ENCODE results near the gene UTS2R. TPM values are rescaled to one million over a fixed set of nuclear protein-coding genes. Genes with fewer than 3 reads are reported as not detected.

Gene UTS2R
- total and polyA plus RNA-seq, 3 donors from 2014 or later, result 0.32 to 28.1 (median 3.8) TPM

DNA sequence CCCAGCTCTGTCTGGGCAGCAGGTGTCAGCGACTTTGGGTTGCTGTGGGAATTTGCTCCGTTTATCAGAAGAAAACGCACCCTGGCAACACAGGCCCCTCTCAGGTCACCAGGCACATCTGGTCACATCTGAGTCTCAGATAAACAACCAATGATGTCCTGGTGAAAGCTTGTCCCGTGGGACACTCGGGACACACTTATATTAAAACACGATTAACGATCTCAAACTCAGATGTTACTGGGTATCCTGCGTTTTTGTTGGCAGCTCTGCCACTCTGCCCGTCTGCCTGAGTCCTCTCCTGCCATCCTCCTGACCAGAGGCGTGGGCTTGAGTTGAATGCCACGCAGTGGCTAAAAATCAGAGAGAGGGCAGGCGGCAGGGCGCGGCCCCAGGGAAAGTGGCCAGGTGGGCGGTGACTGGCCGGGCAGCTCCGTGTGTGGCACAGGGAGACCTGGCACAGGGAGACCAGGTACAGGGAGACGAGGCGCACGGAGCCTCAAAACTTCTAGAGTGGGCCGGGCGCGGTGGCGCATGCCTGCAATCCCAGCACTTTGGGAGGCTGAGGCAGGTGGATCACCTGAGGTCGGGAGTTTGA is 40.1 kb upstream of the UTS2R start:
- Histone ChIP-seq H3K36me3 (ENCODE audit: low read depth, missing control alignments) (no peaks in the 10 kb centered on the region), H3K4me3 (no peak overlapping the region), H3K27ac (no peak overlapping the region), H3K4me1 (peaks cover 27% of the 10 kb centered on the region), H3K9me3 (no peaks in the 10 kb centered on the region), H3K27me3 (no peaks in the 10 kb centered on the region)
- TF ChIP-seq POLR2A (IDR thresholded peaks at IDR 0.05) (no peak), CTCF (IDR thresholded peaks at IDR 0.05) (no peak)
- WGBS, 2 donors, result 90 to 94% methylated on average over 25 of the region's 25 CpGs
- no peak for DNase-seq
- intact Hi-C loops (cut with DNase I; ENCODE audit: low total_unique reads), result no loop called here

- H3K9me3 ChIP-seq, result no peaks in the 10 kb centered on the region
- H3K4me1 ChIP-seq, result peaks cover 27% of the 10 kb centered on the region
- TF ChIP-seq CTCF (IDR thresholded peaks at IDR 0.05), result no peak
- TF ChIP-seq POLR2A (IDR thresholded peaks at IDR 0.05), result no peak
- peak; percentile 53 for DNase-seq
- H3K36me3 ChIP-seq (ENCODE audit: low read depth, missing control alignments), result no peaks in the 10 kb centered on the region
- peak overlapping the region in 1 of 2 donors; percentile 41 for H3K27ac ChIP-seq
- peak overlapping the region; percentile 44 to 68 for H3K4me3 ChIP-seq
- intact Hi-C loops (cut with DNase I; ENCODE audit: low total_unique reads), result no loop called here
- H3K27me3 ChIP-seq, result no peaks in the 10 kb centered on the region
- 12 to 20% methylated on average over 2 to 31 of the region's 32 CpGs for WGBS, 2 donors
Observed at GRCh38 chr17:82332669-82333278, 38.8 kb upstream of the UTS2R start.

- WGBS, 2 donors, result 1% methylated on average over 55 to 75 of the region's 90 CpGs
- peak; percentile 71 for DNase-seq
- Histone ChIP-seq H3K4me1 (peaks cover 27% of the 10 kb centered on the region), H3K4me3 (peak within 1 kb of the TSS; percentile 44 to 68), H3K27me3 (no peaks in the 10 kb centered on the region), H3K9me3 (no peaks in the 10 kb centered on the region), H3K27ac (peak within 1 kb of the TSS; percentile 41 to 78), H3K36me3 (ENCODE audit: low read depth, missing control alignments) (no peaks in the 10 kb centered on the region)
- intact Hi-C loops (cut with DNase I; ENCODE audit: low total_unique reads), result no loop called here
- TF ChIP-seq CTCF (IDR thresholded peaks at IDR 0.05) (no peak), POLR2A (IDR thresholded peaks at IDR 0.05) (no peak)
Observed at GRCh38 chr17:82333279-82334171, 38.0 kb upstream of the UTS2R start, which contains the start of gene SECTM1. Gene SECTM1 (minus strand): TSS chr17:82333766. CDS start chr17:82327240, 6,526 bp downstream.

DNA sequence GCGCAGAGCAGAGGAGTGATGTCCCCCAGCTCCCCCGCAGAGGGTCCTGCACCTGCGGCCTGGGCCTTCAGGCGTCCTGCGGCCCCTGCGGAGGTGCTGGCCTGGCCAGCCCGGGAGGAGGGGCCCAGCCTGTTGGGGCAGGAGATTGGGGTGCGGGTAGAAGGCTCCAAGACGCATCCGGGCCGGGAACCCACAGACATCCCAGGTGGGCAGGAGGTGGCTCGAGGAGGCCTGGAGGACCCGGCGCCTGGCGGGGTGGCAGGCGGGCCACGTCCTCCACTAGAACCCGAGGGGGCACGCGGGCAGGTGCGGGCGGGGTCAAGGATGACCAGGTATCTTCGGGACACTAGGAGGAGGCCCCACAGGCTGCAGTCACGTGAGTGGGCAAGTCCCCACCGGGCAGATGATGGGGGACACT is 37.4 kb upstream of the UTS2R start:
- Histone ChIP-seq H3K27me3 (no peaks in the 10 kb centered on the region), H3K4me1 (peaks cover 27% of the 10 kb centered on the region), H3K36me3 (ENCODE audit: low read depth, missing control alignments) (no peaks in the 10 kb centered on the region), H3K9me3 (no peaks in the 10 kb centered on the region), H3K27ac (peak overlapping the region; percentile 41 to 78), H3K4me3 (peak overlapping the region; percentile 44 to 68)
- intact Hi-C loops (cut with DNase I; ENCODE audit: low total_unique reads), result no loop called here
- WGBS, 2 donors, result 58 to 67% methylated on average over 9 to 24 of the region's 25 CpGs
- no peak for DNase-seq
- TF ChIP-seq POLR2A (IDR thresholded peaks at IDR 0.05) (no peak), CTCF (IDR thresholded peaks at IDR 0.05) (no peak)
